SHP77 (cell line): ENCODE data around the gene MYL5.
"Not testable (repeated sequence)": the region's sequence is repeated elsewhere in the genome, so short reads cannot be mapped to it uniquely, and the experiment has no call there.

Experiments
- DNase-seq, 2 experiments: peaks; one replicate each; lab custom pipeline; 2025; lab: John Stamatoyannopoulos, UW

Gene MYL5

DNA sequence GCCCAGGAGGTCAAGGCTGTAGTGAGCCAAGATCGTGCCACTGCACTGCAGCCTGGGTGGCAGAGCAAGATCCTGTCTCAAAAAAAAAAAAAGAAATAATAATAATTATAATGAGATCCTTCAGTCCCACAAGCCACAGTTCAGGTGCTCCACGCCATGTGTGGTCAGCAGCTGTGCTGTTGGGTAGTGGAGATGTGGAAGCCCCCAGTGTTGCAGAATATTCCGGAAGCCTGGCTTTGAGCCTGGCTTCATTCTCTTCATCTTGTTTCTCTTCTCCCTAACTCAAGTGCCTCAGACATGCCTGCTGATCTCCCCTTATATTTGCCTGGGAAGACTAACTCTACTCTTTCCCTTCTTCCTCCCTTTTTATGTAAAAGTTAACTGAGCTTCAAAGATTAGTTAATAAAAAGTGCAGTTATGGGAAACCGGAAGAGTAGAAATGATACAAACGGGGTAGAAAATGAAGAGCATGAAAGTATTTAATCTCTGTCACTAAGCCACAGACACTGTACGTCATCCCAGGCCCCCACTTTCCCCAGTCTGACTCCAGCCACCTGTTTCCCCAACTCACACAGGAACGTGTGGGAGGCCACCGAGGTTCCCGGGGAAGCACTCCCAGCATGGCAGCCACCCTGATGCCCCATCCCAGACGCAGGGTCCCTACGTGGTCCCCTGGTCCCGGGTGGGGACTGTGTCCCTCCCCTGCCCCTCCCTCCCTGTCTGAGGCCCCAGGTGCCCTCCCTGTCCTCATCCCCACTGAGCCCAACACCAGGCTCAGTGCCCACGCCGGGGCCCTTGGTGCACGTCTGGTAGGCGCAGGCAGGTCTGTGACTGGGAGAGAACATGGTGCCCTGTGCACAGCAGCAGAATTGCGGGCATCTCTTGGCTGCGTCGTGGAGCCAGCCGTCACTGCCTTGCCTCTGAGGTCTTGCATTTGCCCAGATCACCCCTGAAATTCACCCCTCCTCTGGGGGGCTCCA, 55.3 kb downstream of the MYL5 start:
- no peak for DNase-seq

DNA sequence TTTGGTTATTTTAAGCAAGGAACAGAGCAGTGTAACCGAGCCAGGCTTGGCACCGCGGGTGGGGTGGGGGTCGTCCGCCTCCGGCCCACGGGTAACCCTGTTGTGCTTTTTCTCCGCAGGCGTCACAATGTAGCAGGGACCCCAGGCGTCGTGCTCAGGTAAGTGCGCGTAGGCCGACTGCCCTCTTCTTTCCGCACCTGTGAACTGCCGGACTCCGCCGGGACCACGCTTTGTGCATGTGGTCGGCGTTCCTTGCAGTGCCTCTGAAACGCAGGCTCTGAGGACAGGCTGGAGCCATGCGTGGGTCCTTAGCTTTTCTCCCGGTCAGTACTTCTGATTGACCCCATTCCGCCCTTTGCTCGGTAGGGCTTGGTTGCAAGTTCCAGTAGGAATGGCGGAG, 56.2 kb downstream of the MYL5 start:
- no peak for DNase-seq

DNA sequence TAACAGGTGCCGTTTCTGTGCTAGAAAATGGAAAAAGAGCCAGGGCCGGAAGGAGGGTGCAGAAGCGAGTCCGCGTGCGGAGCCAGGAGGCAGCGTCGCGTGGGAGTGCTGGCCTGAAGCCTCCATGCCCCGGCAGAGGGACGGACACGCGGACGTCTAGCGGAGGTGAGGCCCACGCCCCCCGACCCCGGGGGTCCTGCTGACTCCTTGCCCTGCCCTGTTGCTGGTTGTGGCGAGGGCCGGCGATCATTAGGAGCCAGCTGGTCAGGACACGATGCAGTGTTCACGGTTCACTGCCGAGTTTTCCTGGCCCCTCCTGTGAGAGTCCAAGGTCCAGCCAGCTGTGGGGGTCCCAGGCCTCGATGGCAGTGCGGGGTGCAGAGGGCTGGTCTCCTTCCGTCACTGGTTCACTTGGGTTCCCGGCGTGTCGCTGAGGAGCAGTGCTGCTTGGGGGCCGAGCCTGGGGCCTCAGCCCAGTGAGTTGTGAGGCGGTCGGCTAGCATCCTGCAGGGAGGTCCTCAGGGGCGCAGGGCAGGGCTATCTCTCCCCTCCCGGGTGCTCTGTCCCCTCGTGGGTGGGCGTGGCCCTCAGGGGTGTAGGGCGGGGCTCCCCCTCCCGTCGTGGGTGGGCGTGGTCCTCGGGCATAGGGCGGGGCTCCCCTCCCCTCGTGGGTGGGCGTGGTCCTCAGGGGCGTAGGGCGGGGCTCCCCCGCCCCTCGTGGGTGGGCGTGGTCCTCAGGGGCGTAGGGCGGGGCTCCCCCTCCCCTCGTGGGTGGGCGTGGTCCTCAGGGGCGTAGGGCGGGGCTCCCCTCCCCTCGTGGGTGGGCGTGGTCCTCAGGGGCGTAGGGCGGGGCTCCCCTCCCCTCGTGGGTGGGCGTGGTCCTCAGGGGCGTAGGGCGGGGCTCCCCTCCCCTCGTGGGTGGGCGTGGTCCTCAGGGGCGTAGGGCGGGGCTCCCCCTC, 56.9 kb downstream of the MYL5 start:
- not testable (repeated sequence) for DNase-seq
